GM12891 (cell line): Measurements from ENCODE around the gene XPA.
A peak's percentile ranks its signal among the peaks of the same experiment; 100 is the strongest.

Experiments used
- DNase-seq: peaks from one replicate; pipeline ENCODE4 v3.0.0; 2011; ENCODE audit warnings: low spot score; ENCODE audit not compliant: insufficient read length
- FAIRE-seq: peaks from 2 replicates; lab custom pipeline; 2011; peaks lifted over from hg19 to GRCh38; lab: Jason Lieb, UNC
- PAX5 ChIP-seq: IDR thresholded peaks from 2 replicates; pipeline ENCODE4 v1.6.1; 2011; ENCODE audit warnings: low read length, moderate library complexity, mild to moderate bottlenecking; ENCODE audit not compliant: insufficient read depth, severe bottlenecking
- POLR2A ChIP-seq: IDR thresholded peaks from 2 replicates; pipeline ENCODE4 v1.6.1; 2011; ENCODE audit warnings: low read depth, low read length, control low read depth
- POLR2AphosphoS5 ChIP-seq: IDR thresholded peaks from 2 replicates; pipeline ENCODE4 v1.6.1; 2011; ENCODE audit warnings: low read depth, low read length, control low read depth
- POU2F2 ChIP-seq: IDR thresholded peaks from 2 replicates; pipeline ENCODE4 v1.6.1; 2011; ENCODE audit warnings: low read depth, mild to moderate bottlenecking, control low read depth, low read length, moderate library complexity
- SPI1 ChIP-seq: IDR thresholded peaks from 2 replicates; pipeline ENCODE4 v1.6.1; 2011; ENCODE audit warnings: low read depth, low read length, control low read depth
- TAF1 ChIP-seq: IDR thresholded peaks from 2 replicates; pipeline ENCODE4 v1.6.1; 2011; ENCODE audit warnings: low read depth, low read length, control low read depth

XPA gene

DNA sequence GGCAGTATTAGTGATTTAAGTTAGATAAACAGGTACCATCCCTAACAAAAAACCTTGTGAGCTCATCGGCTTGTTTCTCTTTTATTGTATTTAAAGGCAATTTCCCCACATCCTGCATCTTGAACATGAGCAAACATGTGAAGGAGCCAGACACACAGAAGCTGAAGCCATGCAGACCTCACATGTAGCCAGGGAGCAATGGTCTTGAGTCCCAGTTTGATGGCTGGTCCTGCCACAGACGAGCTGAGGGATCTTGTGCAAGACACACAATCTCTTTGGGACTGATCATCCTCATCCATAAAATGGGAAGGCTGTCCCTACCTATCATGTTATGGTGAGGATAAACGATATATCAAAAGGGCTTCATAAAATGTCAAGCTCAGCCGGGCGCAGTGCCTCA, 29.6 kb upstream of the XPA start:
- no peak for FAIRE-seq
- DNase-seq, result no peak
- TF ChIP-seq SPI1 (no peak), POLR2A (no peak), POU2F2 (no peak), PAX5 (no peak), POLR2AphosphoS5 (no peak), TAF1 (no peak)

DNA sequence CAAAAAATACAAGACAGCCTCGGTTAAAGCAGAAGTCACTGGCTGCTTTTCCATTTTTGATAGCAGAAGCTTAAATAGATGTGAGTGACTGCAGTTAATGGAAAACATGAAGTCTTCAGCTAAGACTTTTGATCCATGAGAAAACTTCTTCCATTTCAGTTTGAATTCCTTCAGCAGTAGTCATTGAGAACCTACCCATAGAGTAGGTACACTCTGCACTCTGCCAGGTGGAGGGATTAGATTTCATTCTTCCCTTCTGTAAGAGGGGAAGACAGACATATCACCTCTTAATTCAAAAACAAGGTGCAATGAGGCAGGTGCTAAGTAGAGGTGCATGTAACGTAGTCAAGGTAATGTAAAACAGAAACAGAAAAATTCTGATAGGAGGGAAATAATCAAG, 26.7 kb upstream of the XPA start:
- FAIRE-seq, result no peak
- TF ChIP-seq PAX5, result no peak
- no peak for TF ChIP-seq TAF1
- TF ChIP-seq POLR2AphosphoS5, result no peak
- TF ChIP-seq SPI1, result no peak
- DNase-seq, result no peak

DNA sequence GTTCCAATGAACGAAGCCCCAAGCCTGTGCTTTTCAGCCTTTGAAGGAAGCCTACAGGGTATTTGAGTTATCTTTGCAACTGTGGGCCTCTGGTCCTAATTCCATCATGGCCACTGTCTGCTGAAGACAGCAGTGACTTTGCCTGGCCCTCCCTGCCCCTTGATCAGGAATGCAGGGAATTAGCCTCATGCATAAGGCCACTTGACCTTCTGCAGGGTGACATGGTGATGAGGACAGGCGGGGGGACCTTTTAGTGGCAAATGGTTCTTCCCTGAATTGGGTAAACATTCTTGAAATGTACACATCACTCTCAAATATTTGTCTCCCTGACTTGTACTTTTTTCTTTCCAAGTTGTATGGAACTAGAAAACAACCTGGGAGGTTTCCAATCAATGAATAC, 25.2 kb upstream of the XPA start:
- FAIRE-seq, result no peak
- DNase-seq, result no peak
- TF ChIP-seq TAF1 (no peak), SPI1 (no peak), POU2F2 (no peak), PAX5 (no peak), POLR2AphosphoS5 (no peak)

DNA sequence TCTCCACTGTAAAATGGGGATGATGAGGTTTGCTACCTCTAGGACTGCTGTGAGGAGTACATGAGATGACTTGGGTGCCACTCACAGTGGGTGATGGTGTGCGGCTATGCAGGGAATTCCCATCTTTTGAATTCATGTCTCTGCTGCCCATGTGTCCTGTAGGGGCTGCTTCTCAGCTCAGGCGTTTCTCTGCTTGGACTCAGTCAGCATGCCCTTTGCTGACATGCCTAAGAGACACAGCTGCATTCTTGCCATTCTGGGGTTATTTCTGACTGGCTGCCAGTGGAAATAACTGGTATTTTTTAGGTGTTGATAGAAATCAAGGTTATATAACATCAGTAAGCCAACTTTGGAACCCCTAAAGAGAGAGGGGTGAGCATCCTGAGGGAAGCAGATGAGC, 24.3 kb upstream of the XPA start:
- TF ChIP-seq TAF1 (no peak), SPI1 (no peak), PAX5 (no peak), POU2F2 (no peak)
- no peak for FAIRE-seq
- DNase-seq, result no peak

DNA sequence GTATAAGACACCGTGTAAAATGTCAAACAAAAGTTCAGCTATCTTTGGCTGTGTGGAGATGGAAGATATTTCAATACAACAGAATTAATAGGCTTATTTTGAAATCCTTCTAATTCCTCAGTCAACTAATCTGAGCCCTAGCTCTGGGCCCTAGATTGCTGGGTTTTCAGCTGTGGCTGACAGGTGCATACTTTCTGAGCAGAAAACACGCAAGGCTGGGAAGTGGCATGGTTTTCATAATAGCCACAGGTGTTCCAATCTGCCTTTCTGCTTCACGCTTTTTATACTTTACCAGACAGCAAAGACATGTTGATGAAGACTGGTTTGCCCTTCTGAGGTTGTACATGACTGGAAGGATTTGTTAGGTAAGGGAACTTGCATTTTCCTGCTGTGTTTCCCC, 20.7 kb upstream of the XPA start:
- DNase-seq, result no peak

DNA sequence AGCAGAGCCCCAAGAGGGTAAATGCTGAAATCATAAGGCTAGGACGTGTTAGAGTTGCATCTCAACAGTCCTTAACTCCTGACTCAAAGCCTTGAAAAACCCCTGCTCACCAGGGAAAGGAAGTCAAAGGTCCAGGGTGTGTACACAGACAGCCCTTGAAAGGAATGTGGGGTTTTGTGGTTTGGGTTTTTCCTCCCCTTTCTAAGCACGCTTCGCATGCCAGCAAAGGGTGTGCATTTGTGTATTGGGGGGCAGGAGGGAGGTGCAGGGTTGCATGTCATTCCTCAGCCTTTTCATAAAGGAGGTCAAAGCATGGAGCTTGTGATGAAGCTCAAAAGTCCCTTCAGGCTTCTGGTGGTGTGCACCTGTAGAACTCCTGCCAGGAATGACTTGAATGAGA, 17.3 kb upstream of the XPA start:
- no peak for DNase-seq
- no peak for TF ChIP-seq POLR2AphosphoS5
- no peak for TF ChIP-seq TAF1
- no peak for TF ChIP-seq POU2F2
- no peak for TF ChIP-seq PAX5
- no peak for TF ChIP-seq SPI1
- no peak for TF ChIP-seq POLR2A
- no peak for FAIRE-seq

More for the DNA sequence above, 20.7 kb upstream of the XPA start:
- FAIRE-seq, result no peak
- TF ChIP-seq POLR2AphosphoS5 (no peak), POLR2A (no peak), PAX5 (no peak), SPI1 (no peak), TAF1 (no peak), POU2F2 (no peak)

DNA sequence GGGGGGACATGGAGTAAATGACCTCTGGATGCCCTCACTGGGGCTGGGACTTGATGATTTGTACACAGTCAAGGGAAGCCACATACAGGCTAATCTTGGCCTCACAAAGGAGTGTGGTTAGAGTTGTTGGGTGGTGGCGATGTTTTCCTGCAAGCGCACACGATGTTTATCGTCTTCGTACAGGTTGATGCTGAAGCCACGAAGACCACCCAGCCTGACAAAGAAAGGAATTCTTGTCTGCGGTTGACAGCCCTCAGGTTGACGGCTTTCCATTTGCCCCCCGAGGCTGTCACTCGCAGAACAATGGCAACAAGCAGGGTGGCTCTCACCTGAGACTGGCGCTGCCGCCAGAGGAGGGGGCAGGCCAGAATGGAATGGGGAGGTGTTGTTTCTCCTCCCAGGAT, 14.1 kb upstream of the XPA start:
- FAIRE-seq (no peak), DNase-seq (no peak)
- TF ChIP-seq POLR2AphosphoS5 (no peak), TAF1 (no peak), SPI1 (no peak)

DNA sequence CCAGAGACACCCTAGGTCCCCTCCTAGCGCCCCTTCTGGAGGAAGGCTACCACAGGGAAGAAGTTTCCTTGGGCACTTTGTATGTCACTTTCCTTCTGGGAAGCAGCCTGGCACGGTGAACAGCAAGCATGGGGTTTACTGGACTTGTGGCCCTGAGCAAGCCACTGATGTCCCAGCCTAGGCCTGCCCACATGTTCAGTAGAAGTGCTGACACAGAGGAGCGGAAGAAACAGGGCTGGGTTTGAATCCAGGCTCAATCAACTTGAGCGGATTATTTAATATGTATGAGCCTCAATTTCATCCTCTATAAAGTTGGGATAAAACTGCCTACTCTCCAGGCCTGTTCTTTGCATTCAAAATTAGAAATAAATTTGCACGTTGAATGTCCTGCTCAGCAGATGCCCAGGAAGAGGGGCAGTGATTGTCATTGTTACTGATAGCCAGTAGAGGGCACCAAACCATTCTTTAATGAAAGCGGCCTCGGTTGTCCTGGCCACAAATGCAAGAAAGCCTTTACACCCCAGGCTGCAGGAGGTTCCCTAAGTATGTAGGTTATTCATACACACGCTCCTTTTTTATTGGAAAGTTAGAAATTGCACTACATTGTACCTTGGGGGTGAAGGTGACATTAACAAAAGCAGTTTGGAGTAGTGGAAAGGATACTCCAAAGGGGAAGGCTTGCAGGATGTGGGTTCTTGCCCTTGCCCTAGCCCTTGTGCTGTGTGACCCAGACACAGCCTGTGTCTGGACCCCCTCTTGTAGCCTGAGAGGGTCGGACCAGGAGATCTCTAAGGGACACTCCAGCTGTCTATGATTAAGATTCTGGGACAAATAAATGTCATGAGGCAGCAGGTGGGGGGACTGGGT, 13.4 kb upstream of the XPA start:
- peak; percentile 54 for FAIRE-seq
- peak; percentile 48 for DNase-seq

DNA sequence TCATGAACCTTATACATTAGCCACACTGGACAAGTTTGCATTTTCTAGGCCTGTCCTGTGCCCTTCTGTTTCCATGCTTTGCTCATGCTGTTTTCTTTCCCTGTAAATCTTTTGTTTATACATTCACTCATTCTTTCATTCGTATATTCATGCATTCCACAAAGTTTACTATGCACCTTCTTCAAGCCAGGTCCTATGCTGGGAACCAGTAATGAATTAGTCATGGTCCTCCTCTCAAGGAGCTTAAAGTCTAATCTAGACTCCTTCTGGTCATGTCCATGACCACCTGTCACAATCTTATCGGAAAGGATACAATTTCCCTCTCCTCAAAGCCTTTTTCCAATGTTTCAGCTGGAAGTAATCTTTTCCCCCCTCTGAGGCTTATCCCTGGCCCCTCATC, 9.1 kb upstream of the XPA start:
- FAIRE-seq (no peak), DNase-seq (no peak)
- TF ChIP-seq POU2F2 (no peak), PAX5 (no peak), SPI1 (no peak), POLR2A (no peak), POLR2AphosphoS5 (no peak), TAF1 (no peak)

More for the DNA sequence above, 13.4 kb upstream of the XPA start:
- no peak for TF ChIP-seq POU2F2
- TF ChIP-seq PAX5, result no peak
- TF ChIP-seq POLR2AphosphoS5, result no peak
- no peak for TF ChIP-seq POLR2A
- no peak for TF ChIP-seq SPI1
- no peak for TF ChIP-seq TAF1

DNA sequence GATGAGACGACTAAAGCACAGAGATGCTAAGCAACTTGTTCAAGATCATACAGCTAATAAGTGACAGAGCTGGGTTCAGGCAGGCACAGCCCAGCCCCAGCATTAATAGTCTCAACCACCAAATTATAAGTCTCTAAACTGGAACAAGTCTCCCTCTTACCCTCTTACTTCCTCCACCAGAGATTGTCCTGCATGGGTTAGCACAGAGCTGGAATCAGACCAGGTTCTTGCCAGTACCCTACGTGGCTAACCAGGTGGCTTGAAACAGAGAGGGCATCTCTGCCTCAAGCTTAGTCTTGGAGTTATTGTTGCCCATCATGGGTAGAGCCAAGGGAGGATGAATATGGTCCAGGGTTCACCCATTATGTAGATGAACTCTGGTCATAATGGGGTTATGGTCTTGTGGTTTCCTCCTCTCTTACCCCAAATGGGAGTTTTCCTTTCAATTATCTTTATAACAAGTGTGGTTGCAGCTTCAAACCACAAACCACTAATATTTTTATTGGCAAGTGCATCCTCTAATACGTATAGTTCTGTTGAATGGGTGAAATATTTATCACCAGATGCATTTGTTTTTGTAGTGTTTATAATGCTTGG, 8.3 kb upstream of the XPA start:
- FAIRE-seq, result no peak
- TF ChIP-seq TAF1 (no peak), POU2F2 (no peak)
- DNase-seq, result no peak
